GM19324 (cell line): ENCODE results near the gene KCNMB2.
"Not testable (repeated sequence)": the region's sequence is repeated elsewhere in the genome, so short reads cannot be mapped to it uniquely, and the experiment has no call there.

Source experiments
- ATAC-seq: cut with Tn5 transposase; IDR thresholded peaks from one replicate; pipeline ENCODE4 v1.9.1; 2021; ENCODE audit warnings: mild to moderate bottlenecking, moderate library complexity; ENCODE audit not compliant: unreplicated experiment, low FRiP score

KCNMB2 gene

DNA sequence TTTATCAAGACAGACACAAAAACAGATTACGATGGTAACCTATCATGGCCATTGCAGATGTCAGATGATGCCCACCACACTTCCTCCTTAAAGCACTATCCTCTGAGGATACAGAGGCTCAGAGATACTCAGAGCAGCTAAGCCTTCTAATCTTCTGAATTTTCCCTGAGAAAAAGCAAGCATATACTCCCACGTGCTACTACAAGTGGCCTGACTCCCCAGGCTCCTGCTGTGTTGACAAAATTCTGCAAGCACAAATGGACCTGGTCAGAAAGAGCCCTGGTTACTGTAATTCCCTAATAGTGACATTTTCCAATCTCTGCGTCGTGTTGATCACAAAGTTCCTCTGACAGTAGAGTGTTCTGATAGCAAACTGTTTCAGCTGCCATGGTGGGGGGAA lies 207.1 kb downstream of the KCNMB2 start:
- no peak for ATAC-seq

DNA sequence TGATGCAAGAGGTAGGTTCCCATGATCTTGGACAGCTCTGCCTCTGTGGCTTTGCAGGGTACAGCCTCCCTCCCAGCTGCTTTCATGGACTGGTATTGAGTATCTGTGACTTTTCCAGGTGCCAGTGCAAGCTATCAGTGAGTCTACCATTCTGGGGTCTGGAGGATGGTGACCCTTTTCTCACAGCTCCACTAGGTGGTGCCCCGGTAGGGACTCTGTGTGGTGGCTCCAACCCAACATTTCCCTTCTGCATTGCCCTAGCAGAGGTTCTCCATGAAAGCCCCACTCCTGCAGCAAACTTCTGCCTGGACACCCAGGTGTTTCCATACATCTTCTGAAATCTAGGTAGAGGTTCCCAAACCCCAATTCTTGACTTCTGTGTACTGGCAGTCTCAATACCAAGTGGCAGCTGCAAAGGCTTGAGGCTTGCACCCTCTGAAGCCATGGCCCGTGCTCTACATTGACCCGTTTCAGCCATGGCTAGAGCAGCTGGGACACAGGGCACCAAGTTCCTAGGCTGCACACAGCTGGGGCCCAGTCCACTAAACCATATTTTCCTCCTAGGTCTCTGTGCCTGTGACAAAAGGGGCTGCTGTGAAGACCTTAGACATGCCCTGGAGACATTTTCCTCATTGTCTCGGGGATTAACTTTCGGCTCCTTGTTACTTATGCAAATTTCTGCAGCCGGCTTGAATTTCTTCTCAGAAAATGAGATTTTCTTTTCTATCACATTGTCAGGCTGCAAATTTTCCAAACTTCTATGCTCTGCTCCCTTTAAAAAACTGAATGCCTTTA lies 209.8 kb downstream of the KCNMB2 start:
- not testable (repeated sequence) for ATAC-seq

DNA sequence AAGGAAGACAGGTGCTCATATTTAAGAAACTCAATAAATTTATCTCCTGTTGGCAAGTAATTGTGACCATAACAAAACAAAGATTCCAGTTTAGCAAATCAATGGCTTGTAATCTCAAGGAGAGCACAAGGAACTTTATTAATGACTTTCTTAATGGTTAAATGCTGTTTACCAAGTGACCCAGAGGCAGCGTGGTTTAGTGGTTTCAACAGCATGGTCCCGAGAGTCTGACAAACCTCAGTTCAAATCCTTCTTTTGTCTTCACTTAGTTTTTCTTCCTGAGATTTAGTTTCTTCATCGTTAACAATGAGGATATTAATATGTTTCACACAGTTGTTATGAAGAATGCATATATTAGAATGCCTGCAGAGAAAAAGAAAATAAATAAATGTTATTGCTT lies 212.6 kb downstream of the KCNMB2 start:
- ATAC-seq = no peak

DNA sequence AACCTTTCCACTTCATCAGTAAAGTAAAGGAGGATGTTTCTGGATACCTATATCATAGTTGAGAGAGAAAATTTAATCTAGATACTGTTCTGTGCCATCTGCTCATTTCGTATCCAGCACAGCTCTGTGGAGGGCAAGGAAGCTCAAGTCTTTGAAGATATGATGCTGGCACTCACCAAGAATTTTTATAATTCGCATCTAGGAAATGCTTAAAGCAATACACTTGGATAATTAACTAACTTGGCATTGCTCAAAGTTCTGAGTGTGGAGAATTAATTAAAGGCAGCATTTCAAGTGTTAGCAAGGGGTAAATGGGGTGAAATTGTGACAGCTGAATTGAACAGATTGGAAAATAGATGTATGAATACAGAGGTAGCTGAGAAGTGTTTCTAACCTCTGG lies 213.2 kb downstream of the KCNMB2 start:
- ATAC-seq = no peak

GRCh38 chr3:178750639-178751300 lies 214.5 kb downstream of the KCNMB2 start:
- ATAC-seq = no peak

GRCh38 chr3:178752843-178753242 lies 216.6 kb downstream of the KCNMB2 start:
- ATAC-seq = no peak

GRCh38 chr3:178754852-178755510 lies 218.7 kb downstream of the KCNMB2 start:
- ATAC-seq = peak; percentile 90

- ATAC-seq = no peak
These were observed 224.8 kb downstream of the KCNMB2 start for GRCh38 chr3:178761024-178761423.

DNA sequence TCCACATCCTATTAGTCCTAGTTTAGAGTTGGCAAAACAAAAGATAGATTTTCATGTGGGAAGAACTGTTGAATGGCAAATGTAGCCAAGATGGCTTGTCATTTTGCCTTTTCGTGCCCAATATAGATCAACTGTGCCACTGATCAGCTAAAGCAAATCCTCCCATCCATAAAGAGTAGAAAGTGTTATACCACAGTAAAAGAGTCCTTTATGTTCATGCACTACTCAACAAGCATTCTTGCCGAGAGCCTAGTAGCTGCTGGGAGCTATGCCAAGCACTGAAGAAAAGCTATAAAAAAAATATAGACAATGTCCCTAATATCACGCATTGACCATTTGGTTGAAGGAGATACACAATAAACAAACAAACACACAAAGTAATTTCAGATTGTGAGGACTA lies 225.2 kb downstream of the KCNMB2 start:
- no peak for ATAC-seq

GRCh38 chr3:178762385-178762784 lies 226.1 kb downstream of the KCNMB2 start:
- no peak for ATAC-seq

- no peak for ATAC-seq
These were observed 229.2 kb downstream of the KCNMB2 start for GRCh38 chr3:178765472-178765871.

GRCh38 chr3:178767581-178767980 lies 231.3 kb downstream of the KCNMB2 start:
- no peak for ATAC-seq

DNA sequence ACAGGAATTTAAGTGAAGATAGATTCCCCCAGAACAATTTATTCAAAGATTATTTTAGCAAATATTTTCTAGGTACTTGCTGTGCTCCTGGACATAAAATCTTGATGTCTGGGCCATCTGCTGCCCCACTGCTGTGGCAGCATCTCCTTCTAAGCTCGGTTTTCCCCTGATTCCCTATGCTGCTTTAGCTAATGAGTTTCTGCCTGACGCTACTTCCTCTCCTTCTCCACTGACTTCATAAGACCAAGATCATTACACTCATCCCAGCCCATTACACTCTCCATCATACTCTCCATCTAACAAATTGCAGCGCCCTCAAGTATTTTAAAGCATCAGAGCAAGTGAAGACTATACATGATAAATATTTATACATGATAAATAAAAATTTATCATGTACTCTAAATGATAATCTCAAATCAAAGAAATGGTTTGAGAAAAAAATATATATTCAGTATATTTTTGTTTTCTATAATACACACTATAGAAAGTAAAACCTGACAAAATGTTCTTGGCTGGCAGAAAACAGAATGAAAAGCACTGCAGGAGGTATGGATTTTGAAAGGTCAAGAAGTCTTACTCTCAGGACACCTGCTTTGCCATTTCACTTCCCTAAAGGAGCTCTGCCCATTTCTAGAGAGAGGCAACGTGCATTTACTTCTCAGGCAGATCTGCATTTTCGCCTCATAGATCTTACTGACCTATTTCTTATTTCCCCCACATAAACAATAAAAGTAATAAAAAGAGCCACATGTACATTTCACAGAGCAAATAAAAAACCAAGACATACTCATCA lies 232.0 kb downstream of the KCNMB2 start:
- peak; percentile 92 for ATAC-seq

DNA sequence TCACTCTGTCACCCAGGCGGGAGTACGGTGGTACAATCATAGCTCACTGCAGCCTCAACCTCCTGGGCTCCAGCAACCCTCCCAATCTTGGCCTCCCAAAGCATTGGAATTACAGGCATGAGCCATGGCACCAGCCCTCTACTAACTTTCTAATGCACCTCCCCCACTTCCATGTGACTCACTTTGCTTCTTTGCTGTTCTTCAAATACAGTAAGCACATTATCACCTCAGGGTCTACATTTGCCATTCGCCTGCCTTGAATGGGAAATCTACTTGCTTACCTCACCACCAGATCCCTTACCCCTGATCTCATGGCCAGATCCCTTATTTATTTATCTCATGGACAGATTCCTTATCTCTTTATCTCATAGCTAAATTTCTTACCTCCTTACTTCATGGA lies 235.3 kb downstream of the KCNMB2 start:
- no peak for ATAC-seq

DNA sequence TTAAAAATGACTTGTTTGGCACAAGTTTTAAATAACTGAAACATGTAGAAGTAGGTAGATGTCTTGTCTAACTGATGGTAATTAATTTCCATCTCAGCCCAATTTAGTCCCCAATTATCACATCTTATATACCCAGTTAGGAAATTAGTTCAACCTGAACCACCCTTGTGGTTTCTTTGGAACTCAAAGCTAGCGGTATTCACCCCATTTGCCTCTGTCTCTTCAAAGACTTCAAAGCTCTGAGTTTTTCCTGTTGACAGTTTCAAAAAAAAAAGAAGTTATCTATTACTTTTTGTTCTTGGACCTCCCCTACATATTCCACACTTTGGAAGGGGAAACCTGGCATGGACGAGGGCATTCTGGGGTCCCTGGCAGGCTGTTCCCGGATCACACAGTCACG lies 236.5 kb downstream of the KCNMB2 start:
- ATAC-seq = no peak

GRCh38 chr3:178773358-178773757 lies 237.1 kb downstream of the KCNMB2 start:
- ATAC-seq = no peak

GRCh38 chr3:178777718-178778411 lies 241.6 kb downstream of the KCNMB2 start:
- ATAC-seq = no peak

- no peak for ATAC-seq
These were observed 242.4 kb downstream of the KCNMB2 start for GRCh38 chr3:178778589-178778988.

- ATAC-seq = no peak
These were observed 249.7 kb downstream of the KCNMB2 start for GRCh38 chr3:178785961-178786360.

DNA sequence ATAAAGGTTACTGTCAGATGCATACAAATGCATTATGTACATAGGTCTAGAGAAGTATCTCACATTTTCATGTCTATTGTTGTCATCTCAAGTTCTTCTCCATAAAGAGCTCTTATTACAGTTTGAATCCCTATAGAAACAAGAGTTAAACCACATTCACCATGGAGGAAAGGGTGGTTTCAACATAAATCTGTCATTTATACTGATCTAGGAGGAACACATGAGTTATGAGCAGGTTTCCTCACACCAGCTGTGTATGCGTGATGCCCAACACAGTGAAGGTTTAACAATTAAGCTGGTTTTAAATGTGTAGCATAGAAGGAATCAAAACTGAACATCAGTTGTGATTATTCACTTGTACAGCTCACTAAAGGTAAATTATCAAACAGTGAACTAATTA lies 251.7 kb downstream of the KCNMB2 start:
- ATAC-seq = no peak
